Ectodermal cell (in vitro differentiated cells): Measurements from ENCODE around the gene TMEM184B.

Source experiments
- H3K27ac ChIP-seq: 2 replicates; pipeline ENCODE4 v1.7.0; 2013; ENCODE audit warnings: mild to moderate bottlenecking, low read depth, low read length; ENCODE audit not compliant: insufficient read depth, poor library complexity, severe bottlenecking
- H3K27me3 ChIP-seq: 2 replicates; pipeline ENCODE4 v1.7.0; 2013; ENCODE audit warnings: mild to moderate bottlenecking, low read length; ENCODE audit not compliant: insufficient read depth, control insufficient read depth, poor library complexity, severe bottlenecking
- H3K36me3 ChIP-seq: one replicate; pipeline ENCODE4 v1.7.0; 2013; ENCODE audit warnings: low read length; ENCODE audit not compliant: control insufficient read depth, insufficient read depth
- H3K4me1 ChIP-seq: one replicate; pipeline ENCODE4 v1.7.0; 2013; ENCODE audit warnings: low read length; ENCODE audit not compliant: control insufficient read depth, insufficient read depth
- H3K4me3 ChIP-seq: 2 replicates; pipeline ENCODE4 v1.7.0; 2013; ENCODE audit warnings: low read depth, low read length, control low read depth; ENCODE audit not compliant: insufficient read depth
- H3K9me3 ChIP-seq: 2 replicates; pipeline ENCODE4 v1.7.0; 2013; ENCODE audit warnings: mild to moderate bottlenecking, low read length, moderate library complexity; ENCODE audit not compliant: control insufficient read depth
- WGBS, 2 experiments: methylation state at CpG; one replicate each; pipeline ENCODE4 v1.1.7; 2013; ENCODE audit warnings: missing lambda C conversion rate in 2 of 2; 5-methylcytosine and 5-hydroxymethylcytosine counted together

TMEM184B gene

DNA sequence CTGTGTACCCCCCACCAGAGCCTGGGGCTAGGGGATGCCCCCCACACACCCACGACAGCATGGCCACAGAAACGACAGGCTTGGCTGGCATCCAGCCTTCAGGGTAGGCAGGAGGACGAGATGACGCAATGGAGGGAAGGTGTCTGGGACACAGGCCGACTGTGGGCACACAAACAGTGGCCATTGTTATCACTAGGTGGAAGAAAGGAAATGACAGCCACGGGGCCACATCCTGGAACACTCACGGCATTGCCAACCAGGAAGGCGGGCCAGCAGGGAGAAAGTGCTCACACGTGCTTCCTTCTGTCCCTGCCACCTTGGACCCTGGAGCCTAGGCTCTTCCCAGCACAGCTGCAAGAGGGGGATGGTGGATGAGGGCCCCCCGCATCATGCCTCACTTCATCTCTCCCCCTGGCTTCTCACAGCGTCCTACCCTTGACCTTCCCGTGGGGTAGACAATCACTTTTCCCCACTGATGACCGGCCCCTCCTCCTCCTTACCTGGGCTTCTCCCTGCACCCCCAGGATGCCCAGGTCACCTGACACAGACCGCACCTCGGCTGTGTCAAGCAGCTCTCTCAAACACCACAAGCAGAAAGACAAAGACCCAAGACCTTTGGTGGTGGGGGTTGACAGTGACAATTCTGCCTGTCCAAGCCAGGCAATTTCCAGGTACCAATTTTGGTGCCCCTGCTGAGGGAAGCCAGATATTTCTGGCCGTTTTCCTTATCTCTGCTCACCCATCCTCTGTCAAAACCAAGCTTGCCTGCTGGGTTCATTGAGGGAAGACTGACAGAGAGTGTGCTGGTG lies 99.8 kb downstream of the TMEM184B start:
- Histone ChIP-seq H3K27ac (no peak overlapping the region), H3K4me1 (peaks cover 6% of the 10 kb centered on the region), H3K9me3 (no peaks in the 10 kb centered on the region), H3K4me3 (no peak overlapping the region), H3K27me3 (no peaks in the 10 kb centered on the region), H3K36me3 (no peaks in the 10 kb centered on the region)
- 88 to 89% methylated on average over 16 of the region's 16 CpGs for WGBS, 2 experiments

DNA sequence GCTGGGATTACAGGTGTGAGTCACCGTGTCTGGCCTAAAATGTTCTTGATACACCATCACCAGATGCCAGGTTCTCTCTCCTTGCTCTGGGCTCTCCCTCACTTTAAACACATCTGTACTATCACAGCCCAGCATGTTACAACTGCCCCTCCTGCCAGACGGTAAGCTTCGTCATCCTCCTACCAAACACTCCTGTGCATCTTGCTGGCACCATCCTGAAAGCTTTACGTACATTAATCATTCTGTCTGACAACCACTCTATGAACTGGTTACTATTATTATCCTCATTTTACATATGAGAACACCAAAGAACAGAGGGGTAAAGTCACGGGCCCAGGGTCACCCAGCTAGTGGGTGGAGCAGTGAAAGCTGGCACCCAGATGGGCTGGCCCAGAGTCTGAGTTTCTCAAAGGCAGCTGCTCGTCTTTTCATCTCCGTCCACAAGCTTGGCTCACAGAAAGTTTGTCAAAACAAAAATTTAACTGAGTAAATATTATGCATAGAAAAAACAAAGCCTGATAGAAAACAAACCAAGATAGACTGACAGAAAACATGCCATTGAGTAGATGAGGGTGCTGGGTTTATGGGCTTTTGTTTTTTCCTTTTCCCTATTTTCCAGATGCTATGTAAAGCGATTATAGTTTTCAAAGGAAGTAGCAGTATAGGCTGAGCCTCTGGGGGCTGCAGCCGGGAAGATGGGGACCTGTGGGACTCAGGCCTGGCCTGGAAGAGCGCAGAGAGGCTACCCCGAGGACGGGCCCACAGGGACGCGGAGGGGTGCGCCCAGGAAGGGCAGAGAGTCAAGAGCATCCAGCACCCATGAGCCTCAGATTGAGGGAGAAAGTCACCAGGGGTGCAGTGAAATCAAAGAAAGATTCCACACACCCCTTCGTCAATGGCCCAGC lies 100.6 kb downstream of the TMEM184B start:
- no peaks in the 10 kb centered on the region for H3K4me1 ChIP-seq
- H3K27me3 ChIP-seq = no peaks in the 10 kb centered on the region
- H3K27ac ChIP-seq = no peak overlapping the region
- H3K9me3 ChIP-seq = no peaks in the 10 kb centered on the region
- no peaks in the 10 kb centered on the region for H3K36me3 ChIP-seq
- no peak overlapping the region for H3K4me3 ChIP-seq
- 93 to 94% methylated on average over 15 to 16 of the region's 16 CpGs for WGBS, 2 experiments

DNA sequence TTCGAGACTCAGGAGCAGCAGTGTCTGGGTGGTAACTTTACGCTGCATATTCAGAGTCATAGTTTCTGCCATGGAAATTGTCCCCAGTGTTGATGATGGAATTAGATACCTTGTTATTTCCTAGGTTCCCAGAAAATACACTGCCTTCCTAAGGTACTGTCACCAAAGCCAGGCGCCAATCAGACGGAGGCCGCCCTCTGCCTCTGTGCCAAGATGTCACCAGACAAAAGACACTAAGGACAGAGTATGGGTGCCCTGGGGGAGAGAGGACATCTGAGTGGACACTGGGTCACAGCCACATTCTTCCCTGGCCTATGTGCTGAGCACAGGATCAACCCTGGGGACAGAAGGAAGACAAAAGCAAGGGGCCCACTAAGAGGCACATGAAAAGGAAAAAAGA lies 102.3 kb downstream of the TMEM184B start:
- Histone ChIP-seq H3K27ac (no peak overlapping the region), H3K4me1 (no peaks in the 10 kb centered on the region), H3K9me3 (no peaks in the 10 kb centered on the region), H3K36me3 (no peaks in the 10 kb centered on the region), H3K4me3 (no peak overlapping the region), H3K27me3 (no peaks in the 10 kb centered on the region)
- WGBS, 2 experiments = 95 to 99% methylated on average over 5 of the region's 5 CpGs
